HG03108 (cell line): Measurements from ENCODE around the gene UTP3.
"Not testable (repeated sequence)": the region's sequence is repeated elsewhere in the genome, so short reads cannot be mapped to it uniquely, and the experiment has no call there.

Experiments
- ATAC-seq: cut with Tn5 transposase; IDR thresholded peaks from one replicate; pipeline ENCODE4 v1.9.1; 2021; ENCODE audit warnings: moderate library complexity; ENCODE audit not compliant: unreplicated experiment

UTP3 gene

GRCh38 chr4:70687821-70688794 is at the start of gene UTP3:
Gene UTP3, plus strand, starts transcription at chr4:70688532. Its CDS starts 146 bp downstream, at chr4:70688678.
- ATAC-seq = peak; percentile 90

- no peak for ATAC-seq
These were observed 48.1 kb upstream of the UTP3 start for GRCh38 chr4:70640192-70640591.

- ATAC-seq = not testable (repeated sequence)
These were observed 37.6 kb upstream of the UTP3 start for GRCh38 chr4:70650741-70651140.

- peak; percentile 37 for ATAC-seq
These were observed 36.3 kb upstream of the UTP3 start for GRCh38 chr4:70651864-70652506.

- ATAC-seq = peak; percentile 48
These were observed 33.7 kb upstream of the UTP3 start for GRCh38 chr4:70654605-70655011.

- no peak for ATAC-seq
These were observed 31.0 kb upstream of the UTP3 start for GRCh38 chr4:70657326-70657725.

GRCh38 chr4:70658418-70658817 is 29.9 kb upstream of the UTP3 start:
- ATAC-seq = no peak

- no peak for ATAC-seq
These were observed 28.2 kb upstream of the UTP3 start for GRCh38 chr4:70660106-70660505.

- ATAC-seq = peak; percentile 88
These were observed 26.9 kb upstream of the UTP3 start for GRCh38 chr4:70661309-70661922.

- ATAC-seq = peak; percentile 48
These were observed 22.0 kb upstream of the UTP3 start, which contains the start of gene JCHAIN for GRCh38 chr4:70666369-70666768. Gene JCHAIN, minus strand, starts transcription at chr4:70666508. Its CDS starts 18 bp downstream, at chr4:70666490.

GRCh38 chr4:70667740-70668535 is 20.4 kb upstream of the UTP3 start:
- peak; percentile 55 for ATAC-seq

GRCh38 chr4:70670332-70671014 is 17.9 kb upstream of the UTP3 start:
- no peak for ATAC-seq

GRCh38 chr4:70671091-70671490 is 17.2 kb upstream of the UTP3 start:
- no peak for ATAC-seq

- ATAC-seq = no peak
These were observed 14.1 kb upstream of the UTP3 start for GRCh38 chr4:70674191-70674590.

- ATAC-seq = no peak
These were observed 13.6 kb upstream of the UTP3 start for GRCh38 chr4:70674731-70675130.

- ATAC-seq = no peak
These were observed 11.7 kb upstream of the UTP3 start for GRCh38 chr4:70676554-70677090.

- peak; percentile 82 for ATAC-seq
These were observed 9.8 kb upstream of the UTP3 start for GRCh38 chr4:70678383-70678999.

GRCh38 chr4:70680934-70681333 is 7.4 kb upstream of the UTP3 start:
- ATAC-seq = no peak

- ATAC-seq = peak; percentile 32
These were observed 6.6 kb upstream of the UTP3 start for GRCh38 chr4:70681704-70682103.
